Superior temporal gyrus (tissue), 1 donor: ENCODE results near the gene COG4.

ENCODE experiments used
- DNase-seq: peaks from one replicate; pipeline ENCODE4 v3.0.0-alpha.2; 2016; ENCODE audit errors: extremely low spot score

The COG4 gene

DNA sequence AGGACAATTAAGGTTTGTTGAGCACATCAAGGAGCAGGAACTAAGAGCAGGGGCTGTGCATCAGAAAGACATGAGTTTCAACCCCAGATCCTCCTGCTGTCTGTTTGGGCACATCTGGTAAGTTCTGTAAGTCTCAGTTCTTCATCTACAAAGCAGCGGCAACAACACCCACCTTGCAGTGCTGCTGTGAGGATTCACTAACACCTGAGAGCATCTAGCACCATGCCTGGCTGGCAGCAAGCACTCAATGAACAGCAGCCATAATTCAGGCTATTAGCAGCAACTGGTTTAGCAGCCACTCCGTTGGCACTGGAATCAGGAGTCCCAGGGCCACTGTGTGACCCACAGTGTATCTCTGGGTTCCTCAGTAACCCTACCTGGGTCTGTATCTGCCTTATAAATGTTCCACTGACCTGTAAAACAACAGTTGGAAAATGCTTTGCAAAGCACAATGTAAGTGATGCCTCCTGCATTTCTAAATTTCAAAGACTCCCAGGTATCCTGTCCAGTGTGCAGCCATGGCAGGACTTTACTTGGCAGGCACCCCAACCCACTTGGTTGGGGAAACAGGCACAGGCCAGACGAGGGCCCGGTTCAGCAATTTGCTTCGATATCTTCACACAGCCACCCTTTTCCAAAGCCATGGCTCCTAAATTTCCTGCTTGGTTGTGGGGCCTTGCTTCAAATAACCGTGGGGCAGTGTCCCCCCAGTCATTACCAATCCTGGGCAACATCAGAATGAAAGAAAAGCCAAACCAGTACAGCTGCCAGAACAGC is 88.7 kb downstream of the COG4 start:
- no peak for DNase-seq

DNA sequence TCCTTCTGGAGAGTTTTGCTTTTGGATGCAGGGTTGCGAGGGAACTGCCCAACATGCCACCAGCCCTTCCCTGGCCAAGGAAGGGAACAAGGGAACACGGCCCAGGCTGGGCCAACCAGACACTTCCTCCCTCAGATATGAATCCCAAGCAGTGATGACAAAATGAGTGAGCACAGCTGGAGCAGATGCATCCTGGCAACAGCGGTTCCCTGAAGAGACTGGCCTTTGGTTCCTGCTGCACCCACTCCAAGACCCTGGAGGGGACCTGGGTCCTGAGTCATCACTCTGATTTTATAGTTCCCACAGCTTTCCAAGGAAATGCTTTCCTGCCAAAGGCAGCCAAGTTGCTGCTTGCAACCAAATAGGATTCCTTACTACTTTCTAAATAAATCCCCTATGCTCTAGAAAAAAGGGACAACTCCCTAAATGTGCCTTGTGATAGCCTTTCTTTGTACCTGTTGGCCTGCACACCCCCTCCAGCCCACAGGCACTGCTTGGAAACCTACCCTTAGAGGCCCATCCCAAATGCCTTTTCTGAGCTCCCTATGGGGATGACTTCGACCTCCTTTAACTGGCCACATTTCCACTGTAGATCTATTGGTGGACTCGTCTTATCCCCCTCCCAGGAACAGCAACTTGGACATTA is 89.8 kb downstream of the COG4 start:
- no peak for DNase-seq

DNA sequence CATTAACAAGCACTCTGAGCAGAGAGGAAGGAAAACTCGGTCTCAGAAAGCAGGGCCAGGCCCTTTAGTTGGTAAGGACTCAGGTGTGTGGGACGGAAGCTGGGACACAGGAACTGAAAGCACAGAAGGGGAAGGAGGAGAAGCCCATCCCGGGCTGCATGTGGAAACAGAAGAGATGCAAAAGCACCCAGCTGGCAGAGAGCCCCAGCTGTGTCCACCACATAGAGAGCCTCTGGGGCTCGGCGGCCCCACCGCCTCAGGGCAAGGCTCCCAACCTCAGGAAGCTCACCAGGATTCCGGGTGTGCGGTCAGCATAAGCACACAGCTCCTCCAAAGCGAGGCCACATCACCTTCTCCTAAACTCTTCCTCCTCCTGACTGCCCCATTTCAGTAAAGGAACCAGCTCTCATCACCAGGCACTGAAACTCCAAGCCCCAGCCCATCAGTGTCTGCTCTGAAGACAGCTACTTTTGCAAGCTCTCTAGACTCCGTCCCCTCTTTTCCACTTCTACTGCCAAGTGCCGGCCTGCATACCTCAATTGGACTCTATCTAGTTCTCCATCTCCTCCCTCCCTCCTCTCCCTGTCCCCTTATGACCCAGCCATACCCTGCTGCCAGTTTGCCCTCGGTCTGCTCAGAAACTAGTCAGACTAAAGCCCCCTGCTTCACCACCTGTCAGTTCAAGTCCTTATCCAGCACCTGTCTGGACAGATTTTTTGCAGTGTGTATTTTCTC is 90.5 kb downstream of the COG4 start:
- DNase-seq: no peak

DNA sequence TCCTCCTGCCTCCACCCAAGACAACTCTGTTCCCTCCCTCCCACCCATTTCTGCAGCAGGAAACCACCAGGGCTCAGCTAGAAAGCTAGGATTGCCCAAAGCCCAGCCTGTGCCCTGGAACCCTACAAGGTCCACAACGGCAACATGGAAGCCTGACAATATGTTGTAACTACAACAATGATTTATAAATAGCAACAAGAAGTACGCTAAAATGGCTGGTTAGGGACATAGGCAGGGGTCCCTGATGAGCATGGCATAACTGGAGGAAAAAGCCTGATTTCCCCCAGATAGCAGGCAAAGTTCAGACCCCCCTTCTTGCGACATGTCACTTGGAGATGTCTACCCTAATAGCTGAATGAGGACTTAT is 91.0 kb downstream of the COG4 start:
- DNase-seq: no peak

DNA sequence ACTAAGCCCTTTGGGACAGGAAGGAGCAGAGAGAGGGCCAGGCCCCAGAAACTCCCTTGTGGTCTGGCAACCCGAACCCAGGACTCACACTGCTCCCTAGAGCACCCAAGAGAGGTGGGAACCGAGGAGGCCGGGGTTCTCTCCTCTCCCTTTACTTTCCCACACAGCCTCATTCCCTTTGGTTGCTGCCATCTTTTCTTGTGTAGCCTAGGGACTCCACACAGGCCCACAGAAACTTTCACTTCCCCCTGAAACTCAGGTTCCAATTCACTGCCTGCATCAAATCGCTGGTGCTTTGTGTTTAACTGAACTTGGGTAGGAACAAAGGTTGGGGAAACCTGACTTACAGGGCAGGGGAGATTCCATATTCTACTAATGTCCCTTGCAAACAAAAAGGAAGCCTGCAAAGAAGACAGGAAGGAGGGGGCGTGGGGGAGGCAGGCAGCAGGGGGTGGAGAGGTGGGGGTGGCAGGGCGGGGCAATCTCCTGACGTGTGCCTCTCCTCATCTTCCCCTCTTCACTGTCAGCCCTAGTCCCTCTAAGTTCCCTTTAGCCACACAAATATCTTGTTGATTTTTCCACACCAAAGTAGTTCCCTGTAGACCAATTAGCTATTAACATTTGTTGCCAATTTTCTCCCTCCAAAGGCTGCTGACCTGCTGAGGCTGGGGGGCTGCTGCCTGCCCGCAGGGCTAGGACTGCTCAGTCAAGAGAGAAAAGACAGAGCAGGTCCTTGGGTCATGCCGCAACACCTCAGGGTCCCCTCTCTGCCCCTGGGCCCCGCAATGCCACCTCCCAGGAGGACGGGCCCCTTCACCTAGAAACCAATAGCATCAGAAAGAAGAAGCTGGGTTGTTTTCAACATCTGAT is 92.5 kb downstream of the COG4 start:
- DNase-seq: no peak
